Activated naive CD4-positive, alpha-beta T cell treated with anti-CD3 and anti-CD28 coated beads, Interleukin-2, amount 50 U/mL, for 72 hours (primary cell): ENCODE results near the gene RPTOR. TPM values are rescaled to one million over a fixed set of nuclear protein-coding genes. Genes with fewer than 3 reads are reported as not detected.

Source experiments
- ATAC-seq, 2 donors: fragments of 150-1000 bp; cut with Tn5 transposase; 2 replicates each; pipeline ENCODE4 v1.10.0; 2021; ENCODE audit warnings: mild to moderate bottlenecking in 2 of 2, moderate library complexity in 2 of 2
- DNase-seq, 2 donors: peaks; one replicate each; pipeline ENCODE4 v3.0.0; 2021 to 2022; ENCODE audit warnings: low spot score in 2 of 2
- H3K27ac Mint-ChIP-seq, 2 donors: one replicate each; pipeline ENCODE4 v1.8.0; 2022; ENCODE audit warnings: mild to moderate bottlenecking in 2 of 2, mixed read lengths in 2 of 2
- H3K36me3 Mint-ChIP-seq, 2 donors: one replicate each; pipeline ENCODE4 v1.8.0; 2022; ENCODE audit warnings: mixed read lengths in 2 of 2
- H3K9me3 Mint-ChIP-seq, 2 donors: one replicate each; pipeline ENCODE4 v1.8.0; 2022; ENCODE audit warnings: mixed read lengths in 2 of 2
- total RNA-seq, 2 donors: library from RNA; stranded (reverse); gene quantifications; one replicate each; pipeline ENCODE4 v1.2.3, GENCODE V29; 2022

Gene RPTOR
- total RNA-seq, 2 donors from 2014 or later = 59.5 to 128 TPM

DNA sequence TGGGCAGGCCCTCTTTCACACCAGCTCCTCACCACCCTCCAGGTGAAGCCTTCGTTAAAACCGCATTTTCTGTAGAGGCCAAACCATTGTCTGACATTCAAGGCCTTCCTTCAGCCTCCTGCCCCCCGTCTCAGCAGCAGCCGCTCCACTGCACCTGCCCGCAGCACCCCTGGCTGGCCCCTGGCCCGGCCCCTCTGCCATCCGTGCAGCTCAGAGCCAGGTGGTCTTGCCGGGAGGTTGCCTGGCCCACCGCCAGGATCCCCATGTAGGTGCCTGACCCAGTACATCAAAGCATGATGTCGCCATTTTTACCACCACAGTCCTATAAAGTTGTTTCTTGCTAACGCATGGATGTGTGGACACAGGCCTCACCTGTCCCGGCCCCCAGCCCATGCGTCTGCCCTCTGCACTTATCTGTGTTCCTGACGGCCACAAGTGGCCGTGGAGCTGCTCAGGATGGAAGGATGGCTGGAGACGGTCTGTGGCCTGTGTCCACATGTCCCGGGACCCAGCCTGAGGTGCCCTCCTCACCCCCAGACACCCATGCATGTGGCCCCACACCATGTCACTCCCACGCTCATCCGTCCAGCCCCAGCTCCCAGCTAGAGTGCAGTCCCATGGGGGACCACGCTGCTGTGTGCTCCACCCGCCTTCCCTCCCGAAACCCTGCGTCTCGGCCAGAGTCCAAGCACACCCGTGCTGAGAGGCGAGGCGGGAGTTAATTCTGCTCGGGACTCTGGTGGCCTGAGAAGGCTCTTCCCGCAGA, 357.7 kb downstream of the RPTOR start:
- no peak for DNase-seq
- ATAC-seq = no peak
- Mint-ChIP-seq H3K36me3 (peaks cover 22 to 41% of the 10 kb centered on the region in 2 donors), H3K9me3 (no peaks in the 10 kb centered on the region), H3K27ac (peak overlapping the region; percentile 16 to 98)

DNA sequence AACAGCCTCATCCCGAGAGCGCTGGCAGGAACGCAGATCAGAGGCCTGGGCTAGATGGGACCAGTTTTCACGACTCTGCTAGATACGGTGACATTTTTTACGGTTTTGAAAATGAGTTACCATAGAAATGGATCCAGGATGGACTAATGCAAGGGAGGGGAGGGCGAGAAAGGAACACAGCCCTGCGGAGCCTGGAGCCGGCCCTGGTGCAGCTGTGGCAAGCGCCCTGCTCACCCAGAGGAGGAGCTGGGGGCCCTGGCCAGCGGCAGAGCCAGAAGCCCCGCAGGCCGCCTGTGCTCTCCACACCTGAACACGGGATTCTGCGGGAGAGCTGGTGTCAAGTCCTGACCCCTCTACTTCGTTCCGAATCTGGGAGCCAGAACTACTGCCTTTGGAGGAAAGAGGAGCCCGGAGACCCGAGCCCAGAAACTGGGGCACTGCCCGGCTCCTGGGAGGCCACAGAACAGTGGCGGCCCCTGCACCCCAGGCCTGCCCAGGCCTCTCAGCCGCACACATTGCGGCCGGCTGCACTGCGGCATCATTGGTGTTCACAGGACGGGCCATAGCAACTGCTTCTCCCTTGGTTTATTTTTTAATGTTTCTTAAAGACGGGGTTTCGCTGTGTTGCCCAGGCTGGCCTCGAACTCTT, 358.4 kb downstream of the RPTOR start:
- Mint-ChIP-seq H3K27ac (peak overlapping the region; percentile 44 to 98), H3K9me3 (no peaks in the 10 kb centered on the region), H3K36me3 (peaks cover 15 to 41% of the 10 kb centered on the region in 2 donors)
- DNase-seq (no peak), ATAC-seq (no peak)

DNA sequence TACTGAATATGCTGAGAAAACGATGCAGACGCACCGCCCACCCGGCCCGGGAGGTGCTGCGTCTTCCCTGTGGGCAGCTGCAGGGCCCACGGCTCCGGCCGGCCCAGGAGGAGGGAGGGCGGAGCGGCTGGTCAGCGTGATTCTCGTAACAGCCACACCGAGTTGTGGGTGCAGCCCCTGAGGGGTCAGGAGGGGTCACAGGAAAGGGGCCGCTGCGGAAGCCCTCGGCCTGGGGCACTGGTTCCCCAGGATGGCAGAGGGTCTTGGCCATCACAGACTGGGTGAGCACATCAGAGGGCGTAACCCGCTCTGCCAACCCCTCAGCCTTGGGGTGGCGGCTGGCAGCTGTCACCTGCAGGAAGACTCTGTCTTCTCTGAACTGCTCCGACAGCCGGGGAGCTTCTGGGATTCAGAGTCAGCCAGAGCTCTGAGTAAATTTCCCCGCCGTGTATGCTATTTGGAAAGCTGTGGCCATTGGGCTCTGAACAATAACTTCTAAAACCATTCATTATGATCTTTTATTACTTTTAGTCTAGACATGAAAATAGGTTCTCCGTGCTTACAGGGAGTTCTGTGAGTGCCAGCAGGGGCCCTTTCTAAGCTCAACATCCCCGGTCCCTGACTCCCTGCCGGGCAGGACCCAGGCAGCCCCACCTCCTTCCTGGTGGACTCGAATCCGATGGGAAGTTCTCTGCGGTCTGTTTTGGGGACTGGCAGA, 359.6 kb downstream of the RPTOR start:
- peaks cover 14 to 39% of the 10 kb centered on the region in 2 donors for H3K36me3 Mint-ChIP-seq
- no peak for ATAC-seq
- no peaks in the 10 kb centered on the region for H3K9me3 Mint-ChIP-seq
- no peak for DNase-seq
- H3K27ac Mint-ChIP-seq = peak overlapping the region; percentile 49 to 82

DNA sequence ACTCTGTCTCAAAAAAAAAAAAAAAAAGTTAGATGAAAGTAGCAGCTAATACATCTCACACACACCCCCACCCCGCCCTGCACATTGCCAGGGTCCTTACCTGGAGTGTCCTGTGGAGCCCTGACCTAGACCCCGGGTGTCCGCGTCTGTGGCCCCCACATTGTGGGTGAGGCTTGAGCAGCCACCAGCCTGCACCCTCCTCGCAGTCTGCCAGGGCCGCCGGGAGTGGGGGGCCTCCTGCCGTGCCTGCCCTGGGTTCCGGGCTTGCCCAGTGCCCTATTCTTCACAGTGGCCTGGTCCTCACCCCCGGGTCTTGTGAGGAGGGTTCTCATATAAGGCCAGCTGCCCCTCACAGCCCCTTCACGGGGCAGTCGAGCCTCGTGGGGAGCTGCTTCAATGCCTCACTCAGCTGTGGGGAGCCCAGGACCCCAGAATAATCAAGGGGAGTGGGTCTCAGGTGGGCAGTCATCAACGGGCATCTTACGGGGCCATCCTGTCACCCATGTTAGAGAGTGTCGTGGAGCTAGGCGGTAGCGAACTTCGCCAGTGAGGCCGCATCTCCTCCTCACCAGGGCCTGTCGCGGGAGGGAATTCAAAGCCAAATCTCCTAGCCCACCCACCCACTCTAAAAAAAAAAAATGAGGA, 361.1 kb downstream of the RPTOR start:
- ATAC-seq = peak in 1 of 2 donors; percentile 5

DNA sequence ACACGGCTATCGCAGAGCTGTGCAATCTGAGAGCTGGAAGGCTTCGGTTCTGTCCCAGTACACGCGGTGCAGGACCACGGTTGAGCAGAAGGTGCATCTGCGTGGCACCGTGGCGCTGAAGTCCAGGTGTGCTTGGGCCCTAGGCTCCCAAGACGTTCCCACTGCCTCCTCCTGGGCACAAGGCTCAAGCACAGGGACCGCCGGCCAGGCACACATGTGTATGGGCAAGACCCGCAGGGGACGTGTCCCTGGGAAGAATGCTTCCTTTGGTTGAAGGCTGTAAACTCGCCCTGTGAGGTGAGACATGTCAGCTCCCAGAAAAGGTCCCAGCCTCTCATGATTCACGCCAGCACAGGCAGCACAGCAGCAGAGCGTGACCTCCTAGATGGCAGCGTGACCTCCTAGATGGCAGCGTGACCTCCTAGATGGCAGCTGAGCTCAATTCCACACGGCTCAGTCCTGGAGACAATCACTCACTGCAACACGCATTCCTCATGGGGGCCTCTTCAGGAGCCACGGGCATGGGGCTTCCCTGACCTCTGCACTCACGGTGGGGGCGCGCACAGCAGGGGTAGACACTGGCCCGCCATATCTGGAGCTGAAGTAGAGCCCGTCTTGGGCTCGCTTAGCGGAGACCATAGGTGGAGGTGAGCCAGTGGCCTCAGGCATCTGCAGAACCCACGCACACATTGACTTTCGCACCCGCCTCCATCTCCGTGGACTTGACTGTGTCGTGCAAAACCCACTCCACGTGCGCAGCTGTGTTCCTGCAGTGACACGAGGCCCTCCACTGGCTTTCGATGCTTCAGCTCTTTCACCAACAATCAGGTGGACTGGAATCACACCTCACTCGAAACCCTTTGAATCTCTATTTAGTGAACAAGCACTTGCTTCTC, 362.0 kb downstream of the RPTOR start:
- DNase-seq (no peak), ATAC-seq (peak in 1 of 2 donors; percentile 16)
- Mint-ChIP-seq H3K9me3 (no peaks in the 10 kb centered on the region), H3K36me3 (peaks cover 18 to 43% of the 10 kb centered on the region in 2 donors), H3K27ac (peak overlapping the region; percentile 44 to 78)

More for the DNA sequence above, 361.1 kb downstream of the RPTOR start:
- DNase-seq = no peak
- peaks cover 23 to 47% of the 10 kb centered on the region in 2 donors for H3K36me3 Mint-ChIP-seq
- peak overlapping the region; percentile 14 to 78 for H3K27ac Mint-ChIP-seq
- no peaks in the 10 kb centered on the region for H3K9me3 Mint-ChIP-seq

DNA sequence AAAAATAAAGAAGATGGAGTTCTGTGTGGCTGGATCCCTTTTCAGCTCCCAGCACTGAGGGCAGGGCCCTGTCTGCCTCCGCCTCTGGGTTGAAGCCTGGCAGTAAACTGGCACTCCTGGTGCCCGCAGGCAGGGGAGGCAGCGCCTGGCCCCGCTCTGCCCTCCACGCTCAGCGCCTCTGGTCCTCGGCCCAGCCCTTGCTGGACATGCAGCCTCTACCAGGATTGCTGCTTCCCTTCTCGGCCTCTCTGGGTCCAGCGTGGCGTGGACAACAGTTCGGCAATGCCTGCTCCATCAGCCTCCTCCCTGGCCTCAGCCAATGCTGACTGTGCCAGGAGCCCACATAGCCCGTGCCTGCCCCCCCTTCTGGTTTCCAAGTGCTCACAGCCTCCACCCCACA, 362.6 kb downstream of the RPTOR start:
- ATAC-seq (peak in 1 of 2 donors; percentile 6), DNase-seq (no peak)
- Mint-ChIP-seq H3K9me3 (no peaks in the 10 kb centered on the region), H3K36me3 (peaks cover 12 to 38% of the 10 kb centered on the region in 2 donors), H3K27ac (peak overlapping the region in 1 of 2 donors; percentile 78)

DNA sequence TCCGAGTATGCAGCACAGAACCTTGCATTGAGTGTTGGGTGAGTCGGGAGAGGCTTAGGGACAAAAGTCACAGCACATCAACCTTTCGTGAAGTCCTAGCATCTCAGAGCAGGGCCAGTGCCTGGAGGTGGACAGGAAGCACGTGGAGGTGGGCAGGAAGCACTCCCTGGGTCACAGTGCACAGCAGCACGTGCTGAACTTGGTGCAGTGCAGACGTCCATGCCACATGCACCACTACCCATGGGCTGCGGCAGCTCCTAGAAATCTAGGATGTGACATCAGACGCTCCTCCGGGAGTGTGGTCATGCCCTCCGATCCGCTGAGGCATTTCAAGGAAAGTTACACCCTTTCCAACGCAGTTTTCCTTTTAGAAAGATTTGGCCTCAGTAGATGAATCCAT, 363.6 kb downstream of the RPTOR start:
- Mint-ChIP-seq H3K9me3 (no peaks in the 10 kb centered on the region), H3K36me3 (peaks cover 12 to 38% of the 10 kb centered on the region in 2 donors), H3K27ac (peak overlapping the region in 1 of 2 donors; percentile 78)
- DNase-seq = no peak
- no peak for ATAC-seq

DNA sequence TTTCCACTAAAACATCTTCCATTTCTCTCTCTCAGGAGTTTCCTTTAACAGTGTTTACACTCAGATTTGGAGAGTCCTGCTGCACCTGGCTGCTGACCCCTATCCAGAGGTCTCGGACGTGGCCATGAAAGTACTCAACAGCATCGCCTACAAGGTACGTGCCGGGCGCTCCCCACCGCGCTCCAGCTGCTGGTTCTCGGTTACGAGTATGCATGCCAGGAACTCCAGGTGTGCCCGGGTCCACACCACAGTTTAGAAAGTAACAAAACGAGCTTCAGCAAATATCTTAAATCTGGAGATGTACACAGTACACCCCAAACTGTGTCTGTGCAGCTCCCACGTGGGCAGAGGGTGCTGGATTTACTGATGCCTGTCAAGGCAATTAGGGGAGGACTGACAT, 364.1 kb downstream of the RPTOR start:
- H3K9me3 Mint-ChIP-seq = no peaks in the 10 kb centered on the region
- ATAC-seq (no peak), DNase-seq (no peak)
- H3K27ac Mint-ChIP-seq = peak overlapping the region; percentile 6 to 63
- H3K36me3 Mint-ChIP-seq = peaks cover 16 to 43% of the 10 kb centered on the region in 2 donors

DNA sequence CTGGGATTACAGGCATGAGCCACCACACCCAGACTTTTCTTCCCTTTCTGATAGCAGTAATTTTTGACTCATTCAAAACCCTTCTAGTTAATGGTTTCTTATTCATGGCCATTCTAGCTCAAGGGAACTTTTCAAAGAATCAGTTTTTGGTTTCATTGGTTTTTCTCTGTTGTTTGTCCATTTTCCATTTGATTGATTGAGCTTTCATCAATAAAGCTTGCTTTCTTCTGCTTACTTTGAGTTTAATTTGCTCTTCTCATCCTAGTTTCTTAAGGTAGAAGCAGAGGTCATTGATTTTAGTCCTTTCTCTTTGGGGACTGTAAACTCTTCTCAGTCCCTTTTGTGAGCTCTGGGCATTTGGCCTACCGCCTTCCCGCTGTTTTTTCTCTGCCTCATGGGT, 365.0 kb downstream of the RPTOR start:
- DNase-seq (no peak), ATAC-seq (no peak)
- Mint-ChIP-seq H3K27ac (peak overlapping the region; percentile 74 to 92), H3K36me3 (peaks cover 19 to 40% of the 10 kb centered on the region in 2 donors), H3K9me3 (no peaks in the 10 kb centered on the region)

DNA sequence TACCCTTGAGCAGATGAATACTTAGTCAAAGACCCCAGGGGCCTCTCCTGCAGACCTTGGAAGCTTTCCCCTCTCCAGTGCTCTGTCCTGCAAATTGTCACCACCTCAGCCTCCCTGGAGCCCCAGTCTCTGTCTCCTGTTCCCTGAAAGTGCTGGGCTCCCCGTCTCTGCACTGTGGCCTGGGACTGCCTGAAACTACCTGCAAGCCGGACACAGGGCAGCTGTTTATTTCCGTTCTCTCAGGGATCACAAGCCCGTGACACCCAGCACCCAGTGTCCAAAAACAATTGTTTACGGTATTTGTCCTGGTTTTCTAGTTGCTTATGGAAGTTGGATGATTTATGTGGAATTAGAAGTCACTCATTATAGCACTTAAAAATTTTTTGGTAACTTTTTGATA, 365.4 kb downstream of the RPTOR start:
- ATAC-seq (no peak), DNase-seq (no peak)
- Mint-ChIP-seq H3K36me3 (peaks cover 19 to 39% of the 10 kb centered on the region in 2 donors), H3K27ac (peak overlapping the region; percentile 74 to 92), H3K9me3 (no peaks in the 10 kb centered on the region)

DNA sequence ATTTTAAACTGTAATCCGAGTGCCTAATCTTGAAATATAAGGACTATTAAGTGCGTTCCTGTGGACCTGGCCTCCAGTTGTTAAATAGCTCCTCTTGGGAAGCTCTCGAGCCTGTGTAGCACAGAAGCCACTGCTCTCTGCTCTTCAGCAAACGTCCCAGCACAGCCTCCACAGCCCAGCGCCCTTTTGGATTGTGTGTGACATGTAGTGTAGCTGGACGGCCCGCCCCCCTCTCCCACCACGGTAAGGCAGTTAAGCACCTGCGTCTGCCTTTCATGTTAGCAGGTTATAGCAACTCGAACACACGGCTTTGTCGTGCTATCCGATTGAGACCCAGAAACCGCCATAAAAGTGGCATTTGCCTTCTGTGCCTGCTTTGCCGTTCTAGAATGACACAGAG, 367.8 kb downstream of the RPTOR start:
- ATAC-seq (no peak), DNase-seq (no peak)
- Mint-ChIP-seq H3K9me3 (no peaks in the 10 kb centered on the region), H3K36me3 (peaks cover 19 to 44% of the 10 kb centered on the region in 2 donors), H3K27ac (peak overlapping the region; percentile 36 to 39)

DNA sequence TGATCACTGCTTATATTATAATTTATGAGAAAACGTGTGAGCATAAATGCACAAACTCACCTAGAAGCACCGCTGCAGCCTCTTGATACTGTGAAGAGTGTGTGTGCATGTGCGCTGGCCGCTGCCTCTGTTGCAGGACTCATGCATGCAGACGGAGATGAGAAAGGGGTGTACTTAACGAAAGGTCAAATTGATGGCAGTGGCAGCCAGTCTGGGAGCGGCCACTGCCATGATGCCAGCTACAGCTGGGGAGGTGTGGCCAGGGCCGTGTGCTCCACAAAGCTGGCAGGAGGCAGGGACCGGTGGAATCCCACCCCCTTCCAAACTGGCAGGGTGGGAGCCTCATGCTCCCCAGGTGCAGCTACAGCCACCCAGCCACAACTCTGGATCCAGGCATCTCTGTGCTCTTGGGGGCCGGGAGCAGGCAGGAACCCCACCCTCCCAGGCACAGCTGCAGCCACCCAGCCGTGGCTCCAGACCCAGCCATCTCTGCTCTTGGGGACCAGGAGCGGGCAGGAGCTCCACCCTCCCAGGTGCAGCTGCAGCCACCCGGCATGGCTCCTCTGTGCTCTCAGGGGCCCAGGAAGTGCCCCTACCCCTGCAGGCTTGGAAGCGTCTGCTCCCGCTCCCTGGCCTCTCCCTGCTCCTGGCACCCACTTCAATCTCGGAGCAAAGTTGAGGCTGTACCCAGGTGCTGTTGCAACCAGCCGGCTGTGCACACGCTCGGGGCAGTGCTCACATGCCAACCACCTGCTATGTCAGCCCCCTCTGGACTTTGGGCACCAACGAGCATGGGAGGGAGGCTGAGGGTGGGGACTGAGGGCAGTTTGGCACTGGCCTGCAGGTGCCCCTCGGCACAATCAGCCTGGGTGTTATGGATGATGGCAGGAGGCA, 369.5 kb downstream of the RPTOR start:
- peak overlapping the region; percentile 54 to 79 for H3K27ac Mint-ChIP-seq
- peak in 1 of 2 donors; percentile 52 for DNase-seq
- peaks cover 19 to 37% of the 10 kb centered on the region in 2 donors for H3K36me3 Mint-ChIP-seq
- peak in 1 of 2 donors; percentile 15 for ATAC-seq
- H3K9me3 Mint-ChIP-seq = no peaks in the 10 kb centered on the region

DNA sequence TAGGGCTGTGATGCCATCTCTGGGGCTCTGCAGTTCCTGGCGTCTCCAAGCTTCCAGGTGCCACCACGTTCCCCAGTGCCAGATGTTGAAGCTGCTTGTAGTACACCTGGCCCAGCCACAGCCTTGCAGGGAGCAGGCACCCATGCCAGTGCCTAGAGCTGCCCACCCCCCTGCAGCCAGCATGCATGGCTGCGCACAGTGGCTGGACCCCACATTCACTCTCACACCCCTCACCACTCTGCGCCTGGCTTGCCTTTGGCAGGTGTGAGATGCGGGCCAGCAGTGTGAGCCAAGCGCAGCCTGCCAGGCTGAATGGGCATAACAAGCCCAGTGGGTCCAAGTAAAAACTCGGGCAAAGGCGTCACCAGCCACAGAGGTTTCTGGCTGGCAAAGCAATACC, 371.6 kb downstream of the RPTOR start:
- no peak for ATAC-seq
- peak in 1 of 2 donors; percentile 50 for DNase-seq
- H3K9me3 Mint-ChIP-seq = no peaks in the 10 kb centered on the region
- H3K27ac Mint-ChIP-seq = no peak overlapping the region
- peaks cover 7 to 23% of the 10 kb centered on the region in 2 donors for H3K36me3 Mint-ChIP-seq

DNA sequence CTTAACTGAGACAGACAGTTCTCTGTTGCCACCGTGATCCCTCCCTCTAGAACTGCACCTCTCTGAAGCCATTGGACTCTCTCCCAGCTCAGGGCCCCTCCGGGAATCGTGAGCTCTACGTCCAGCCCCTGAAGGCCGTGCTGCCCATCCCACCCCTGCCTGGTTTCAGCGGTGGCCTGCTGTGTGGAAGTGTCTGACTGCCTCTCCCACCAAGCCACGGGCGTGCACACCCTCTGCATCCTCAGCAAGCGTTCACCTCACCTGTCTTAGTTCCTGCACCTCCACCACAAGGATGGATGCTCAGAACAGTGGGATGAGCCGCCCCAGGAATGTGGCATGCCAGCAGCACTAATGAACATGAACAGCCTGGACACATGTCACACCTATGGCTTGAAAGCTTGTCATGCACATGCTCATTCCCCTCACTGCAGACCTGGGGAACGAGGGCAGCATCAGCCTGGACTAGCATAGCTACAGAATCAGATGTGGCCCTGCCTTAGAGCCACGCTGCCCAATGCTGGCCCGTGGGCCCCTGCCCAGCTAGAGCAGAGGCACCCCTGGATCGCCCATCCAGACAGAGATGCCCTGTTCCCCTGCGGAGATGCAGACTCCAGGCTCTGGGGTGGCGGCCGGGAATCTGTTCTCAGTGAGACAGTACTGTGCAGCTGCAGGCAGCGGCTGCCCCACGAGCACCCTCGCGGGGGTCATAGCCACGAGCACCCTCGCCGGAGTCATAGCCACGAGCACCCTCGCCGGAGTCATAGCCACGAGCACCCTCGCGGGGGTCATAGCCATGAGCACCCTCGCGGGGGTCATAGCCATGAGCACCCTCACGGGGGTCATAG, 373.3 kb downstream of the RPTOR start:
- ATAC-seq = no peak
- H3K27ac Mint-ChIP-seq = peak overlapping the region in 1 of 2 donors; percentile 50

More for the DNA sequence above, 373.3 kb downstream of the RPTOR start:
- Mint-ChIP-seq H3K36me3 (peaks cover 7 to 23% of the 10 kb centered on the region in 2 donors), H3K9me3 (no peaks in the 10 kb centered on the region)
- DNase-seq = peak in 1 of 2 donors; percentile 50
